Measurements from ENCODE around the gene KCNG4. TPM values are rescaled to one million over a fixed set of nuclear protein-coding genes. Genes with fewer than 3 reads are reported as not detected.

Gene KCNG4
- total and polyA plus RNA-seq, 9 donors = not detected

DNA sequence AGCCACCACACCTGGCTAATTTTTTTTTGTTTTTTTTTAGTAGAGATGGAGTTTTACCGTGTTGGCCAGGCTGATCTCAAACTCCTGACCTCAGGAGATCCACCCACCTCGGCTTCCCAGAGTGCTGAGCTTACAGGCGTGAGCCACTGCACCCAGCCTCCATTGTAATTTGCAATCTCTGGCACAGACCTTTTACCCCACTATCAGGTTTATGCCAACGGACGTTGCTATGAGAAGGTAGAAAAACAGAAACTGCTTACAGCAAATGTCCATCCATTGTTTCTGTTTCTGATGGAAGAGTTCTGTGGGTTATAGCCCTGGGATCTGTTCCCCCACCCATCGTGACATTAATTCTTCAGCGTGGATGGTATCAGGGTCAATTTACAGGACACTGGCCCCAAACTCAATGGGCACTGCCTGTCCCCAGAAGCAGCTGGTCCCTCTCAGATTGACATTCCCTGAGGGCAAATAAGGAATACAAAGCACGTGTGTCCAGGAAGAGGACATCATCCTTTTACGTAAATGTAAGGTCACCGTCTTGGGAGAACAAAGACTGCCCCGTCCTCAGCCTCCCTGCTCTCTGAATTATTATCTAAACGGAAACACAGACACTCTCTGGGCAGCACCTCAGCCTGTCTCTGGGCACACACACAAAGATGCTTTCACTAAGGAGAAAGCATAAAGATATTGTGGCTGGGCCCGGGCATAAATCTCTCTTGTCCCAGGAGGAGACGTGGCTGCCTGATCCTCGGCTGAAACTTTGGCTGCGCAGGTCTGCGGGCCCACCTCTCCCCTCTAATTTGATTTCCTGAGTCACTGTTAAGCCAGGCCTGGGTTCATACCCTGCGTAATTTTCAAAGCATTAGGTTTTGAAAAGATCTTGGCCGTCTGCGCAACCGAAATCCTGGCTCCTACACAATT lies 5.2 kb downstream of the KCNG4 start:
- no peak overlapping the region for H3K27ac ChIP-seq
- intact Hi-C loops (cut with DNase I) = no loop called here
- H3K4me1 ChIP-seq (ENCODE audit: insufficient read depth) = peaks cover 4% of the 10 kb centered on the region
- no peaks in the 10 kb centered on the region for H3K36me3 ChIP-seq
- DNase-seq = peak in 2 of 5 donors; percentile 26 to 50
- H3K27me3 ChIP-seq = no peaks in the 10 kb centered on the region
- TF ChIP-seq, protein P1, sequence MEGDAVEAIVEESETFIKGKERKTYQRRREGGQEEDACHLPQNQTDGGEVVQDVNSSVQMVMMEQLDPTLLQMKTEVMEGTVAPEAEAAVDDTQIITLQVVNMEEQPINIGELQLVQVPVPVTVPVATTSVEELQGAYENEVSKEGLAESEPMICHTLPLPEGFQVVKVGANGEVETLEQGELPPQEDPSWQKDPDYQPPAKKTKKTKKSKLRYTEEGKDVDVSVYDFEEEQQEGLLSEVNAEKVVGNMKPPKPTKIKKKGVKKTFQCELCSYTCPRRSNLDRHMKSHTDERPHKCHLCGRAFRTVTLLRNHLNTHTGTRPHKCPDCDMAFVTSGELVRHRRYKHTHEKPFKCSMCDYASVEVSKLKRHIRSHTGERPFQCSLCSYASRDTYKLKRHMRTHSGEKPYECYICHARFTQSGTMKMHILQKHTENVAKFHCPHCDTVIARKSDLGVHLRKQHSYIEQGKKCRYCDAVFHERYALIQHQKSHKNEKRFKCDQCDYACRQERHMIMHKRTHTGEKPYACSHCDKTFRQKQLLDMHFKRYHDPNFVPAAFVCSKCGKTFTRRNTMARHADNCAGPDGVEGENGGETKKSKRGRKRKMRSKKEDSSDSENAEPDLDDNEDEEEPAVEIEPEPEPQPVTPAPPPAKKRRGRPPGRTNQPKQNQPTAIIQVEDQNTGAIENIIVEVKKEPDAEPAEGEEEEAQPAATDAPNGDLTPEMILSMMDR (IDR thresholded peaks at IDR 0.05) = no peak
- no peak for TF ChIP-seq EP300 (IDR thresholded peaks at IDR 0.05)
- no peak for TF ChIP-seq POLR2A (IDR thresholded peaks at IDR 0.05)
- 34 to 45% (median 40%) methylated on average over 21 of the region's 21 CpGs for WGBS, 3 donors
- no peaks in the 10 kb centered on the region for H3K9me3 ChIP-seq
- H3K4me3 ChIP-seq = no peak overlapping the region

DNA sequence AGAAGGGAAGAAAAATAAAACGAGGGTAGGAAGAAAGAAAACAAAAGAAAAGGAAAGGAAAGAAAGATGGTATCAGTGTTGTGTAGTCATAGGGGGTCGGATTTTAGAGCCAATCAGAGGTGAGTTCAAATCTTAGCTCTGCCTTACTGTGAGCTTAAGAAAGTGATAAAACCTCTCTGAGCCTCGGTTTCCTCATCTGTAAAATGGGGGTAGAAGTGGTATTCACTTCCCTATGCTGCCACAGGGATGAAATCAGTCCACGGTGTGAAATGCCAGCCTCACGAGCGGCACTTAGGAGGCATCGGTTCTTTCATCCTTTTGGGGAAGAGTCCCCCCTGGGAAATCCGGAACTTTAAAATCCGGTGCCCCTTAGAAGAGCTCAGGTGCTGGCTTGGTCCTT lies 6.1 kb downstream of the KCNG4 start:
- Histone ChIP-seq H3K4me3 (no peak overlapping the region), H3K27ac (no peak overlapping the region), H3K27me3 (no peaks in the 10 kb centered on the region), H3K4me1 (ENCODE audit: insufficient read depth) (peaks cover 4% of the 10 kb centered on the region), H3K9me3 (no peaks in the 10 kb centered on the region), H3K36me3 (no peaks in the 10 kb centered on the region)
- TF ChIP-seq, protein P1 (IDR thresholded peaks at IDR 0.05) = no peak
- TF ChIP-seq EP300 (IDR thresholded peaks at IDR 0.05) (no peak), POLR2A (IDR thresholded peaks at IDR 0.05) (no peak)
- no peak for DNase-seq
- intact Hi-C loops (cut with DNase I) = no loop called here
- WGBS, 3 donors = 83 to 93% (median 91%) methylated on average over 9 of the region's 9 CpGs

DNA sequence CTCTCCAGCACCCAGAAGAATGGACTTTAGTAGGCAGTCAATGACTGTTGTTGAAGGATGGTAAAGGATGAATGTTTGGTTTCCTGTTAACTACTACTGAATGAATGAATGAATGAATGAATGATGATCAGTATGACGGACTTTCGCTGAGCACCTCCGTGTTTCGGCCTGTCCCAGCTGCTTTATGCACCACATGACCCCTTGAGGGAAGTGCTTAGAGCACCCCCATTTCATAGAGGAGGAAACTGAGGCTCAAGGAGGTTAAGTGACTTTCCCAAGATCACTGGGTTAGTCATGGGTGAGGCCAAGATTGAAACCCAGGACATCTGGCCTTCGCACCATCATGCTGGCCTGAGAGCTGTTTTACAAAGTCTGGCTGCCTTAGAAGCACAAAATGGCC lies 6.8 kb downstream of the KCNG4 start:
- no peaks in the 10 kb centered on the region for H3K9me3 ChIP-seq
- peaks cover 10% of the 10 kb centered on the region for H3K4me1 ChIP-seq (ENCODE audit: insufficient read depth)
- intact Hi-C loops (cut with DNase I) = no loop called here
- H3K36me3 ChIP-seq = no peaks in the 10 kb centered on the region
- WGBS, 3 donors = 94 to 98% (median 95%) methylated on average over 5 of the region's 5 CpGs
- DNase-seq = no peak
- TF ChIP-seq, protein P1 (IDR thresholded peaks at IDR 0.05) = no peak
- no peak for TF ChIP-seq POLR2A (IDR thresholded peaks at IDR 0.05)
- no peak for TF ChIP-seq EP300 (IDR thresholded peaks at IDR 0.05)
- H3K27me3 ChIP-seq = no peaks in the 10 kb centered on the region
- H3K4me3 ChIP-seq = no peak overlapping the region
- no peak overlapping the region for H3K27ac ChIP-seq

DNA sequence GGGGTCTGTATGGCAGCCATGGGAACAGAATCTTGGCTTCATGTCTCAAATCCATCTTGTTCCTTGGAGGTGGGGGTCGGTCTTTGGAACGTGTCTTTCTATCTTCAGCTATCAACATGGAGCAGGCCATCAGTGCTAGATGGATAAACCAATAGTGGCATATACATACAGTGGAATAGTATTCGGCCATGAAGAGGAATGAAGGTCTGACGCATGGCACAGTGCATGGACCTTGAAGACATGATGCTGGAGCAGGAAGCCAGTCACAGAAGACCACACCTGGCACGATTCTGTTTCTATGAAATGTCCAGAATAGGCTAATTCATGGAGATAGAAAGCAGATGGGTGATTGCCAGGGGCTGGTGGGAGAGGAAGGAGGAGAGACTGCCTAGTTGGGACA lies 7.8 kb downstream of the KCNG4 start:
- intact Hi-C loops (cut with DNase I) = no loop called here

More for the DNA sequence above, 7.8 kb downstream of the KCNG4 start:
- no peaks in the 10 kb centered on the region for H3K9me3 ChIP-seq
- 86 to 91% (median 89%) methylated on average over 5 of the region's 5 CpGs for WGBS, 3 donors
- no peaks in the 10 kb centered on the region for H3K27me3 ChIP-seq
- H3K4me1 ChIP-seq (ENCODE audit: insufficient read depth) = peaks cover 11% of the 10 kb centered on the region
- no peak for DNase-seq
- no peak overlapping the region for H3K27ac ChIP-seq
- TF ChIP-seq, protein P1 (IDR thresholded peaks at IDR 0.05) = no peak
- TF ChIP-seq POLR2A (IDR thresholded peaks at IDR 0.05) (no peak), EP300 (IDR thresholded peaks at IDR 0.05) (no peak)
- H3K4me3 ChIP-seq = no peak overlapping the region
- H3K36me3 ChIP-seq = no peaks in the 10 kb centered on the region

All from ovary (tissue), 9 donors.